HepG2 (cell line): ENCODE data around the gene POFUT2. TPM values are rescaled to one million over a fixed set of nuclear protein-coding genes. Genes with fewer than 3 reads are reported as not detected.

Source experiments
- ATAC-seq: fragments of 200-7000 bp; cut with Tn5 transposase; 3 replicates; pipeline ENCODE4 v1.9.1; 2020; ENCODE audit warnings: mild to moderate bottlenecking, moderate library complexity
- BruUV-seq: library from RNA; stranded (reverse); fragments of 400-500 nt; replicated peaks from 2 replicates; lab custom pipeline; 2021; lab: Mats Ljungman, UMichigan
- CTCF ChIA-PET: fragments of 300-600 bp; formaldehyde crosslinking; extraction: SDS; loops from one replicate; lab custom pipeline; 2021; ENCODE audit warnings: low total read pairs, inconsistent platforms, low intra/inter-chr PET ratio; lab: Yijun Ruan, JAX
- POLR2A ChIA-PET: fragments of 350-600 bp; sonication (Branson Sonifier 250); formaldehyde crosslinking; loops from one replicate; lab custom pipeline; 2020; ENCODE audit warnings: antibody characterized with exemption, inconsistent platforms; lab: Yijun Ruan, JAX
- DNase-seq: peaks from one replicate; pipeline ENCODE4 v3.0.0-alpha.2; 2015; ENCODE audit warnings: low spot score
- FAIRE-seq: peaks from 3 replicates; lab custom pipeline; 2011; peaks lifted over from hg19 to GRCh38; lab: Jason Lieb, UNC
- H2AFZ ChIP-seq: one replicate; pipeline ENCODE4 v1.6.1; 2011; ENCODE audit warnings: low read length, inconsistent platforms
- H3K27ac ChIP-seq: fragments of 300-600 bp; 3 replicates; pipeline ENCODE4 v1.8.0; 2011; ENCODE audit warnings: mixed run types, mild to moderate bottlenecking, mixed read lengths, low read length, inconsistent platforms; ENCODE audit not compliant: insufficient read depth; ENCODE audit errors: extremely low read length
- H3K27me3 ChIP-seq, 2 experiments: fragments of 200-600 bp in 1 of 2; 2 replicates in 1 of 2; 3 replicates in 1 of 2; pipeline versions ENCODE4 v1.6.0 to v1.8.0; 2011; ENCODE audit warnings: low read length in 2 of 2, mild to moderate bottlenecking in 2 of 2, moderate library complexity in 2 of 2, inconsistent platforms in 1 of 2; ENCODE audit not compliant: insufficient read depth in 2 of 2, control insufficient read depth in 1 of 2
- H3K36me3 ChIP-seq, 2 experiments: fragments of 200-600 bp in 1 of 2; replicated peaks in 1 of 2; 2 replicates in 1 of 2; 3 replicates in 1 of 2; pipeline versions ENCODE4 v1.5.1 to v1.8.0; 2011; ENCODE audit warnings: low read length in 2 of 2, inconsistent platforms in 1 of 2; ENCODE audit not compliant: insufficient read depth in 2 of 2, control insufficient read depth in 1 of 2
- H3K4me1 ChIP-seq: 2 replicates; pipeline ENCODE4 v1.5.1; 2012; ENCODE audit warnings: low read length, inconsistent platforms; ENCODE audit not compliant: insufficient read depth
- H3K4me2 ChIP-seq: 2 replicates; pipeline ENCODE4 v1.6.0; 2011; ENCODE audit warnings: low read depth, low read length, inconsistent platforms
- H3K4me3 ChIP-seq, 3 experiments: fragments of 200-600 bp in 1 of 3; sonication (generic), shearing (Covaris generic) in 1 of 3; replicated peaks in 1 of 3; 2 replicates each; pipeline ENCODE4 v1.5.1; 2011 to 2016; ENCODE audit warnings: low read length in 3 of 3, inconsistent platforms in 2 of 3, low read depth in 2 of 3, mild to moderate bottlenecking in 2 of 3, control low read depth in 1 of 3, mixed read lengths in 1 of 3; ENCODE audit not compliant: insufficient read depth in 1 of 3
- H3K79me2 ChIP-seq: one replicate; pipeline ENCODE4 v1.6.1; 2011; ENCODE audit warnings: low read length, inconsistent platforms; ENCODE audit not compliant: insufficient read depth
- H3K9ac ChIP-seq: 2 replicates; pipeline ENCODE4 v1.6.0; 2011; ENCODE audit warnings: mild to moderate bottlenecking, low read depth, low read length, inconsistent platforms; ENCODE audit not compliant: insufficient read depth
- H3K9me3 ChIP-seq: 2 replicates; pipeline ENCODE4 v1.5.1; 2012; ENCODE audit warnings: mild to moderate bottlenecking, low read length
- H4K20me1 ChIP-seq: 2 replicates; pipeline ENCODE4 v1.6.0; 2011; ENCODE audit warnings: inconsistent platforms, mild to moderate bottlenecking, low read length, moderate library complexity; ENCODE audit not compliant: insufficient read depth
- CERS6 ChIP-seq: sonication (generic); formaldehyde crosslinking; IDR thresholded peaks from 2 replicates; pipeline ENCODE4 v1.5.0; 2020; ENCODE audit warnings: missing genetic modification reagents
- CREB1 ChIP-seq, 2 experiments: fragments of 450-650 bp in 1 of 2; IDR thresholded peaks; 2 replicates each; pipeline ENCODE4 v1.6.1; 2016 to 2017; ENCODE audit warnings: control low read depth in 1 of 2, mild to moderate bottlenecking in 1 of 2, missing compliant biosample characterization in 1 of 2, missing genetic modification characterization in 1 of 2
- HES4 ChIP-seq: sonication (generic); formaldehyde crosslinking; IDR thresholded peaks from 2 replicates; pipeline ENCODE4 v1.9.0; 2021; ENCODE audit warnings: mild to moderate bottlenecking, missing genetic modification reagents, borderline replicate concordance
- HIVEP1 ChIP-seq: sonication (generic); formaldehyde crosslinking; IDR thresholded peaks from 2 replicates; pipeline ENCODE4 v1.4.0; 2020; ENCODE audit warnings: mild to moderate bottlenecking, missing genetic modification reagents
- KMT2A ChIP-seq: sonication (generic); formaldehyde crosslinking; IDR thresholded peaks from 2 replicates; pipeline ENCODE4 v1.4.0; 2020; ENCODE audit warnings: missing genetic modification reagents
- PRMT3 ChIP-seq: sonication (generic); formaldehyde crosslinking; IDR thresholded peaks from 2 replicates; pipeline ENCODE4 v1.8.1; 2022; ENCODE audit warnings: low read depth, mild to moderate bottlenecking, moderate library complexity, missing genetic modification reagents, borderline replicate concordance
- THAP11 ChIP-seq: IDR thresholded peaks from 2 replicates; pipeline ENCODE4 v1.6.1; 2016; ENCODE audit warnings: missing biosample characterization, missing genetic modification reagents
- ZFYVE20 ChIP-seq: sonication (generic); formaldehyde crosslinking; IDR thresholded peaks from 2 replicates; pipeline ENCODE4 v1.8.0; 2023; ENCODE audit warnings: low read depth, mild to moderate bottlenecking, moderate library complexity, missing genetic modification reagents, borderline replicate concordance
- ZNF263 ChIP-seq: sonication (generic); formaldehyde crosslinking; IDR thresholded peaks from 2 replicates; pipeline ENCODE4 v1.4.0; 2020; ENCODE audit warnings: missing genetic modification reagents
- ZNF331 ChIP-seq: sonication (generic); formaldehyde crosslinking; IDR thresholded peaks from 2 replicates; pipeline ENCODE4 v1.4.0; 2020; ENCODE audit warnings: missing genetic modification reagents
- ZNF574 ChIP-seq: sonication (generic); formaldehyde crosslinking; IDR thresholded peaks from 2 replicates; pipeline ENCODE4 v1.4.0; 2020; ENCODE audit warnings: missing genetic modification reagents
- ZNF766 ChIP-seq: sonication (generic); formaldehyde crosslinking; IDR thresholded peaks from 2 replicates; pipeline ENCODE4 v1.5.0; 2020; ENCODE audit warnings: missing genetic modification reagents, borderline replicate concordance
- ZSCAN21 ChIP-seq: sonication (generic); formaldehyde crosslinking; IDR thresholded peaks from 2 replicates; pipeline ENCODE4 v1.8.0; 2022; ENCODE audit warnings: mild to moderate bottlenecking, missing genetic modification reagents, moderate library complexity, borderline replicate concordance
- WGBS: methylation state at CpG from one replicate; pipeline ENCODE4 v1.1.6; 2017; ENCODE audit warnings: low lambda C conversion rate; 5-methylcytosine and 5-hydroxymethylcytosine counted together
- in situ Hi-C: cut with HindIII; loops from 2 replicates; pipeline ENCODE4 v1.10.0; 2017; ENCODE audit warnings: low pct_unique_long_range_greater_than_20kb; ENCODE audit not compliant: extremely low pct_ligation_motif_present
- intact Hi-C: fragments of 100-400 bp; cut with micrococcal nuclease; formaldehyde crosslinking; loops from one replicate; pipeline ENCODE4 v1.10.0; 2022; ENCODE audit not compliant: unreplicated experiment
- polyA plus RNA-seq, 8 experiments: library from polyadenylated mRNA; depleted of rRNA in 3 of 8; stranded (reverse) in 7 of 8; unstranded in 1 of 8; fragments of >200 nt; fragmentation: Illumina TruSeq in 4 of 8; extraction: Trizol in 4 of 8; gene quantifications; 2 replicates each; pipeline versions ENCODE4 v1.2.1 to v1.2.3, GENCODE V29; 2011 to 2016; ENCODE audit warnings: low read depth in 4 of 8, missing spikeins in 1 of 8, mixed read lengths in 1 of 8; ENCODE audit not compliant: insufficient read depth in 1 of 8
- total RNA-seq, 5 experiments: library from RNA; depleted of rRNA; stranded (reverse); fragments of >200 nt; fragmentation: Illumina TruSeq; extraction: Trizol; gene quantifications; 2 replicates each; pipeline ENCODE4 v1.2.3, GENCODE V29; 2016; ENCODE audit warnings: low read depth in 1 of 5
- TF ChIP-seq, protein P1 (sequence below): sonication (generic); formaldehyde crosslinking; IDR thresholded peaks from 2 replicates; pipeline ENCODE4 v1.9.0; 2021; ENCODE audit warnings: missing genetic modification reagents, mild to moderate bottlenecking, borderline replicate concordance
- TF ChIP-seq, protein P2 (sequence below): sonication (generic); formaldehyde crosslinking; IDR thresholded peaks from 2 replicates; pipeline ENCODE4 v1.4.0; 2020; ENCODE audit warnings: missing genetic modification reagents

The POFUT2 gene
- total and polyA plus RNA-seq, 2 of the 13 experiments (the other 11 are each of a cell fraction or from before 2014, with no cell fraction given), result 22.8 to 24.0 TPM

DNA sequence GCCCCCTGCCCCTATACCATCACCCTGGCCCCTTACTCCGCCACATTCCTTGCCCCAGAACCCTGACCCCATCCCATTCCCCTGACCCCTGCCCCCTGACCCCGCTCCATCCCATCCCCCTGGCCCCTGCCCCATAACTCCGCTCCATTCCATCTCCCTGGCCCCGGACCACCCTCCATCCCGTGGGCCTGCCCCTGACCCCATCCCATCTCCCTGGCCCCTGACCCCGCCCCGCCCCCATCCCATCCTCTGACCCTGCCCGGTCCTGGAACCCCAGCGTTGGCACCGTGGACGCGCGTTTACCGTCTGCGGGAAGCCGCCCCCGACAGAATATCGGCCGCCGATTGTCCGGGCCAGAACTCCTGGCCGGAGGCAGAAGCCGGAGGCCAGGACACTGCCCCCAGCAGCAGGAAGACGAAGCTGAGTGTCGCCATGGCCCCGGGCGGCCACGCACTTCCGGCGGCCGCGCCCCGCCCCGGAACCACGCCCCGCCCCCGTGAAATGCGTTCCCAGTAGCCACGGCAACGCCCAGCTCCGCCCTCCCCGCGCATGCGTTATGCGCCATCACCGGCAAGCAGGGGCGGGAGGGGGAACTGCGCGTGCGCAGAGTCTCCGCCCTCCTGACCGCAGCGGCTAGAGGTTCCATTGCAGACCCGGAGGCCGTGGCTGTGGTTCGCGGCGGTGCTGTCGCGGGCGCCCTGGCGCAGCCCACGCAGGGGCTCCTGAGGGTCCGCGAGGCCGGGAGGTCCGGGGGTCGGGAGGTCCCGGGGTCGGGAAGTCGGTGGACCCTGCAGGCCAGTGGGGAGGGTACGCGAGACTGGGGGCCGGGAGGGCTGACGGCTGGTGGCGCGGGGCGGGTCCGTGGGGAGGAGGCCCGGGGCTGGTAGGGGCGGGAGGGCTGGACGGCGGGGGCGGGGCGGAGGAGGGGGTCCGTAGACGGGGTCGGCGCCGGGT lies at the start of gene POFUT2 (continued):
- peak; percentile 78 for TF ChIP-seq THAP11 (CRISPR knock-in tag)
- peak; percentile 53 for TF ChIP-seq CREB1 (IDR thresholded peaks at IDR 0.05)
- no peak for TF ChIP-seq CREB1 (CRISPR knock-in tag; IDR thresholded peaks at IDR 0.05)
- TF ChIP-seq, all 625 proteins: peak for 130

- H4K20me1 ChIP-seq, result no peaks in the 10 kb centered on the region
- no peak overlapping the region for H3K4me2 ChIP-seq
- peaks cover 68% of the 10 kb centered on the region for H3K4me1 ChIP-seq
- 3% methylated on average over 4 of the region's 8 CpGs for WGBS
- BruUV-seq, result no TSS peak
- no peak overlapping the region for H3K27ac ChIP-seq
- intact Hi-C loops, result no loop called here
- H3K36me3 ChIP-seq, result no peaks in the 10 kb centered on the region
- in situ Hi-C loops, result no loop called here
- H3K4me3 ChIP-seq, result no peak overlapping the region
- 0 out of 5 replicates have a peak, but pooled peaks cover 0 to 7% of the 10 kb centered on the region in 2 experiments for H3K27me3 ChIP-seq
- no peak overlapping the region for H2AFZ ChIP-seq
- FAIRE-seq, result no peak
- H3K79me2 ChIP-seq, result no peaks in the 10 kb centered on the region
- DNase-seq, result no peak
- H3K9ac ChIP-seq, result no peak overlapping the region
- ATAC-seq, result peak; percentile 65
- ChIA-PET POLR2A (interaction anchor here (0.8 kb wide), 1 partner anchor 28 kb away, joined by 4 read pairs; no protein-coding TSS in a partner anchor), CTCF (no interaction called here)
- no peaks in the 10 kb centered on the region for H3K9me3 ChIP-seq
- TF ChIP-seq HIVEP1 (CRISPR knock-in tag) (0 out of 2 replicates have a peak, but pooled peaks have one; percentile 42), ZFYVE20 (CRISPR knock-in tag) (no peak), KMT2A (CRISPR knock-in tag) (no peak), PRMT3 (CRISPR knock-in tag) (no peak), ZNF331 (no peak; the same call in 1 of the 2 replicates), CERS6 (CRISPR knock-in tag) (no peak), ZNF263 (CRISPR knock-in tag) (peak; percentile 30; the same call in 1 of the 2 replicates), ZNF574 (peak; percentile 72), ZSCAN21 (CRISPR knock-in tag) (peak; percentile 41; the same call in 1 of the 2 replicates), ZNF766 (peak; percentile 36; the same call in 1 of the 2 replicates), HES4 (CRISPR knock-in tag) (no peak)
- TF ChIP-seq, protein P1, sequence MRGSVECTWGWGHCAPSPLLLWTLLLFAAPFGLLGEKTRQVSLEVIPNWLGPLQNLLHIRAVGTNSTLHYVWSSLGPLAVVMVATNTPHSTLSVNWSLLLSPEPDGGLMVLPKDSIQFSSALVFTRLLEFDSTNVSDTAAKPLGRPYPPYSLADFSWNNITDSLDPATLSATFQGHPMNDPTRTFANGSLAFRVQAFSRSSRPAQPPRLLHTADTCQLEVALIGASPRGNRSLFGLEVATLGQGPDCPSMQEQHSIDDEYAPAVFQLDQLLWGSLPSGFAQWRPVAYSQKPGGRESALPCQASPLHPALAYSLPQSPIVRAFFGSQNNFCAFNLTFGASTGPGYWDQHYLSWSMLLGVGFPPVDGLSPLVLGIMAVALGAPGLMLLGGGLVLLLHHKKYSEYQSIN, result no peak
- TF ChIP-seq, protein P2, sequence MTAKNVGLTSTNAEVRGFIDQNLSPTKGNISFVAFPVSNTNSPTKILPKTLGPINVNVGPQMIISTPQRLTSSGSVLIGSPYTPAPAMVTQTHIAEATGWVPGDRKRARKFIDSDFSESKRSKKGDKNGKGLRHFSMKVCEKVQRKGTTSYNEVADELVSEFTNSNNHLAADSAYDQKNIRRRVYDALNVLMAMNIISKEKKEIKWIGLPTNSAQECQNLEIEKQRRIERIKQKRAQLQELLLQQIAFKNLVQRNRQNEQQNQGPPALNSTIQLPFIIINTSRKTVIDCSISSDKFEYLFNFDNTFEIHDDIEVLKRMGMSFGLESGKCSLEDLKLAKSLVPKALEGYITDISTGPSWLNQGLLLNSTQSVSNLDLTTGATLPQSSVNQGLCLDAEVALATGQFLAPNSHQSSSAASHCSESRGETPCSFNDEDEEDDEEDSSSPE (CRISPR knock-in tag), result peak; percentile 64
Observed at GRCh38 chr21:45336870-45337269, 49.2 kb upstream of the POFUT2 start.
